ENCODE measurements around the gene PCSK2.

DNA sequence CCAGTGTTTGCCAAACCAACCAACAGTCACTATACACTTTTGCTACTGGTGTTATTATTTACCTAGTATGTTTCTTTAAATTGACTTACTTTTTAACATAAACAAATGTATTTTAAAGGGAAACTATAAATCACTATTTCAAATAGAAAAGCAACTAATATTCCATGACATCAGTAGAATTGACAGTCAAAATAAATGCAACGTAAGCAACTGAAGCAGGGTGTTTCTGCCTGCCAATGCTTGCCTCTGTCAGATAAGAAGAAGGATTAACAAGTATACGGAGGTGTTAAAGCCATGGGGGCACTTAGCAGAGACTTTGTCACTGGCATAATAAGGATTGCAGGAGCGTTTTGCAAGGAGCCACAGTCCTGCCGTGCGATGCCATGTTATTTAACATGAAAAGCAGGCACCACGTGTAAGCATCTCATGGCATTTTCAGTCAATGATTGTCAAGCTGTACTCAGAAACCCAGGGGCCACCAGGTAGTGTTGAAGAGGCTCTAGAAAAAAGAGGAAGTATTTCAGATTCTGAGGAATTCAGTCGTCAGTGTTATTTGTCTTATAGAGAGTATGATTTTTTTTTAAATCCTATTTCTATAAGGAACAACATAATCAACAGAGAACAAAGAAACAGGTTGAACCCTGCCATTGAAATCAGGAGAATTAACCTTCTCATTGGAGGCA, 172.6 kb downstream of the PCSK2 start:
- TF ChIP-seq, protein P1, sequence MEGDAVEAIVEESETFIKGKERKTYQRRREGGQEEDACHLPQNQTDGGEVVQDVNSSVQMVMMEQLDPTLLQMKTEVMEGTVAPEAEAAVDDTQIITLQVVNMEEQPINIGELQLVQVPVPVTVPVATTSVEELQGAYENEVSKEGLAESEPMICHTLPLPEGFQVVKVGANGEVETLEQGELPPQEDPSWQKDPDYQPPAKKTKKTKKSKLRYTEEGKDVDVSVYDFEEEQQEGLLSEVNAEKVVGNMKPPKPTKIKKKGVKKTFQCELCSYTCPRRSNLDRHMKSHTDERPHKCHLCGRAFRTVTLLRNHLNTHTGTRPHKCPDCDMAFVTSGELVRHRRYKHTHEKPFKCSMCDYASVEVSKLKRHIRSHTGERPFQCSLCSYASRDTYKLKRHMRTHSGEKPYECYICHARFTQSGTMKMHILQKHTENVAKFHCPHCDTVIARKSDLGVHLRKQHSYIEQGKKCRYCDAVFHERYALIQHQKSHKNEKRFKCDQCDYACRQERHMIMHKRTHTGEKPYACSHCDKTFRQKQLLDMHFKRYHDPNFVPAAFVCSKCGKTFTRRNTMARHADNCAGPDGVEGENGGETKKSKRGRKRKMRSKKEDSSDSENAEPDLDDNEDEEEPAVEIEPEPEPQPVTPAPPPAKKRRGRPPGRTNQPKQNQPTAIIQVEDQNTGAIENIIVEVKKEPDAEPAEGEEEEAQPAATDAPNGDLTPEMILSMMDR (conservative IDR thresholded peaks at IDR 0.05; ENCODE audit: low read length), result no peak
- no peak for TF ChIP-seq EZH2phosphoT487 (IDR thresholded peaks at IDR 0.05; ENCODE audit: borderline replicate concordance, low read depth, low read length)
